ENCODE measurements around the gene RHNO1.

RHNO1 gene

GRCh38 chr12:2890388-2891239 lies 13.6 kb downstream of the RHNO1 start, which contains the start of gene TULP3:
Gene TULP3 (plus strand): TSS chr12:2890891. CDS start chr12:2890948, 57 bp downstream.
- H3K27me3 ChIP-seq (ENCODE audit: low read depth, low read length): no peaks in the 10 kb centered on the region
- H3K27ac ChIP-seq (ENCODE audit: low read length): peak within 1 kb of the TSS; percentile 92
- peak within 1 kb of the TSS; percentile 80 to 90 for H3K4me3 ChIP-seq (ENCODE audit: low read depth in 1 of 2, low read length in 2 of 2)
- H3K36me3 ChIP-seq (ENCODE audit: control insufficient read depth in 1 of 2, insufficient read depth in 2 of 2, low read length in 2 of 2): peaks cover 0 to 5% of the 10 kb centered on the region in 2 donors
- no peaks in the 10 kb centered on the region for H3K9me3 ChIP-seq (ENCODE audit: control insufficient read depth in 1 of 2, low read length in 2 of 2)
- peaks cover 0 to 7% of the 10 kb centered on the region in 2 donors for H3K4me1 ChIP-seq (ENCODE audit: control insufficient read depth in 1 of 2, insufficient read depth in 2 of 2, low read length in 2 of 2)

DNA sequence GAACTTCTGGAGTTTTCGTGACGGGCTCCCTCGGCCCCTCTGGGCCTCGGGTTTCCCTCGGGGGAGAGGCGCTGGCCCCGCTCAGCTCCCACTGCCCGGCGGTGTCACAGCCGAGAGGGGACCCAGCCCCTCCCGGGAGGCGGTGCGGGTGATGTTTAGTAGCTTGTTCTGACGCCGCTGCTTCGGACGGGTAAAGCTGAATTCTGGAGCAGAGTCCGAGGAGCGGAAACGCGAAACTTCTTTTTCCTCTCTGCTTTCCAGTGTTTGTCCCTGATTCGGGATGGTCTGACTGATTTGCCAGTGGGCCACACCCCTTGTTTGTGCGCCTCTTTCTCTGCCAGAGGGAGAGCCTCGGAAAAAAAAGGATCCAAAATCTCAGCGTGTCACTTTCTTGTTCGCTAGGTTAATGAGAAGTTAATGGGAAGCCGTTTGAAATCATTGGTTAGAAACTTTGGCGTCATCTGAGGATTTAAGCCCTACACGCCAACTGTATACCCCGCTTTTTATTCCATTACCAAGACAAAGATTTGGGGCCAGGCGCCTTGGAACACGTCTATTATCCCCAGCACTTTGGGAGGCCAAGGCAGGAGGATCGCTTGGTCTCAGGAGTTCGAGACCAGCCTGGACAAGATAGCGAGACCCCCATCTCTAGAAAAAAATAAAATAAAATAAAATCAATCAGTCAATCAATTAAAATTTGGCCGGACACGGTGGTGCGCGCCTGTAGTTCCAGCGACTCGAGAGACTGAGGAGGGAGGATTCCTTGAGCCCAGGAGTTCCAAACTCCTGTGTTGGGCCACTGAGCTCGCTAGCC lies 14.4 kb downstream of the RHNO1 start:
- H3K27ac ChIP-seq (ENCODE audit: low read length): peak overlapping the region; percentile 92
- H3K4me1 ChIP-seq (ENCODE audit: control insufficient read depth in 1 of 2, insufficient read depth in 2 of 2, low read length in 2 of 2): peaks cover 0 to 7% of the 10 kb centered on the region in 2 donors
- H3K4me3 ChIP-seq (ENCODE audit: low read depth in 1 of 2, low read length in 2 of 2): peak overlapping the region; percentile 80 to 90
- H3K36me3 ChIP-seq (ENCODE audit: control insufficient read depth in 1 of 2, insufficient read depth in 2 of 2, low read length in 2 of 2): peaks cover 0 to 5% of the 10 kb centered on the region in 2 donors
- H3K27me3 ChIP-seq (ENCODE audit: low read depth, low read length): no peaks in the 10 kb centered on the region
- H3K9me3 ChIP-seq (ENCODE audit: control insufficient read depth in 1 of 2, low read length in 2 of 2): no peaks in the 10 kb centered on the region

DNA sequence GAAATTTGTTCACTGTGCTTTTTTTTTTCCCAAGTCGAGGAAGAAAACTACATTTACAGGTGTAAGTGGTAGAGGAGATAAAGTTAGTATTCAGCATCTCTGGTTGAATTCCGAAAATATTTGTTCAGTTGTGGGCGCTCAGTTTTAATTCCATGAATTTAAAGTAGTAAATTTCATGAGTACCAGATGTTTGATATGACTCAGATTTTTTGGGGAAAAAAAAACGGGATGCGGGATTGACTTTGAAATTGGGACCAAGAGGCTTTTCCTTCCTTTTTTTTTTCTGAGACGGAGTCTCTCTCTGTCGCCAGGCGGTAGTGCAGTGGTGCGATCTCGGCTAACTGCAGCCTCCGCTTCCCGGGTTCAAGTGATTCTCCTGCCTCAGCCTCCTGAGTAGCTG lies 15.2 kb downstream of the RHNO1 start:
- H3K4me1 ChIP-seq (ENCODE audit: control insufficient read depth in 1 of 2, insufficient read depth in 2 of 2, low read length in 2 of 2): peaks cover 0 to 7% of the 10 kb centered on the region in 2 donors
- peaks cover 0 to 5% of the 10 kb centered on the region in 2 donors for H3K36me3 ChIP-seq (ENCODE audit: control insufficient read depth in 1 of 2, insufficient read depth in 2 of 2, low read length in 2 of 2)
- H3K27ac ChIP-seq (ENCODE audit: low read length): no peak overlapping the region
- H3K9me3 ChIP-seq (ENCODE audit: control insufficient read depth in 1 of 2, low read length in 2 of 2): no peaks in the 10 kb centered on the region
- H3K4me3 ChIP-seq (ENCODE audit: low read depth in 1 of 2, low read length in 2 of 2): peak overlapping the region in 1 of 2 donors; percentile 80
- H3K27me3 ChIP-seq (ENCODE audit: low read depth, low read length): no peaks in the 10 kb centered on the region

DNA sequence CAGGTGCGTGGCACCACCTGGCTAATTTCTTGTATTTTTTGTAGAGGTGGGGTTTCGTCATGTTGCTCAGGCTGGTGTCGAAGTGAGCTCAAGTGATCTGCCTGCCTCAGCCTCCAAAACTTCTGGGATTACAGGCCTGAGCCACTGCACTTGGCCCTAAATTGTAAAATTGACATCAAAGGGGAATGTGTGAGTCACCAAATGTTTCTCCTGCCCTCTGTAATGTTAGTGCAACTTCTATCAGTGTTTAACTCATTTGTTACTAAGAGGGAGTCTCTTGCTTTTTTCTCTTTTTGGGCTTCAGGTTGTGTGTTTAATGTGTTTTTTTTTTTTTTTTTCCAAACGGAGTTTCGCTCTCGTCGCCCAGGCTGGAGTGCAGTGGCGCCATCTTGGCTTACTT lies 16.0 kb downstream of the RHNO1 start:
- H3K9me3 ChIP-seq (ENCODE audit: control insufficient read depth in 1 of 2, low read length in 2 of 2): no peaks in the 10 kb centered on the region
- no peak overlapping the region for H3K4me3 ChIP-seq (ENCODE audit: low read depth in 1 of 2, low read length in 2 of 2)
- H3K4me1 ChIP-seq (ENCODE audit: control insufficient read depth in 1 of 2, insufficient read depth in 2 of 2, low read length in 2 of 2): peaks cover 0 to 7% of the 10 kb centered on the region in 2 donors
- no peaks in the 10 kb centered on the region for H3K27me3 ChIP-seq (ENCODE audit: low read depth, low read length)
- no peak overlapping the region for H3K27ac ChIP-seq (ENCODE audit: low read length)
- peaks cover 0 to 5% of the 10 kb centered on the region in 2 donors for H3K36me3 ChIP-seq (ENCODE audit: control insufficient read depth in 1 of 2, insufficient read depth in 2 of 2, low read length in 2 of 2)

GRCh38 chr12:2895051-2895451 lies 18.0 kb downstream of the RHNO1 start:
- Histone ChIP-seq H3K36me3 (ENCODE audit: control insufficient read depth in 1 of 2, insufficient read depth in 2 of 2, low read length in 2 of 2) (peaks cover 0 to 5% of the 10 kb centered on the region in 2 donors), H3K4me3 (ENCODE audit: low read depth in 1 of 2, low read length in 2 of 2) (no peak overlapping the region), H3K4me1 (ENCODE audit: control insufficient read depth in 1 of 2, insufficient read depth in 2 of 2, low read length in 2 of 2) (peaks cover 0 to 7% of the 10 kb centered on the region in 2 donors), H3K27ac (ENCODE audit: low read length) (peak overlapping the region; percentile 6), H3K9me3 (ENCODE audit: control insufficient read depth in 1 of 2, low read length in 2 of 2) (no peaks in the 10 kb centered on the region), H3K27me3 (ENCODE audit: low read depth, low read length) (no peaks in the 10 kb centered on the region)

DNA sequence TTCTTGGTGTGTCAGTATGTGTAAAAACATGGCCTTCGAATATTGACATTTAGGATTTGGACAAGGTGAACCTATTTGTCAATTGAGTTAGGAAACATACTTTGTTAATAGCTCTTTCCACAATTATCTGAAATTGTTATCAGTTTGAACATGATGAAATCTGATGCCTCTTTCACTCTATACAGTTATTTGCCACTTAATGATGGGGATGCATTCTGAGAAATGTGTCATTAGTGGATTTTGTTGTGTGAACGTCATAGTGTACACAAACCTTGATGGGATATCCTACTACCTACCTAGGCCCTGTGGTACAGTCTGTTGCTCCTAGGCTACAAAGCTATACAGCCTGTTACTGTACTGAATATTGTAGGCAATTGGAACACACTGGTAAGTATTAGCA lies 18.5 kb downstream of the RHNO1 start:
- Histone ChIP-seq H3K36me3 (ENCODE audit: control insufficient read depth in 1 of 2, insufficient read depth in 2 of 2, low read length in 2 of 2) (peaks cover 0 to 5% of the 10 kb centered on the region in 2 donors), H3K9me3 (ENCODE audit: control insufficient read depth in 1 of 2, low read length in 2 of 2) (no peaks in the 10 kb centered on the region), H3K4me3 (ENCODE audit: low read depth in 1 of 2, low read length in 2 of 2) (no peak overlapping the region), H3K27ac (ENCODE audit: low read length) (peak overlapping the region; percentile 6), H3K27me3 (ENCODE audit: low read depth, low read length) (no peaks in the 10 kb centered on the region), H3K4me1 (ENCODE audit: control insufficient read depth in 1 of 2, insufficient read depth in 2 of 2, low read length in 2 of 2) (peaks cover 0 to 7% of the 10 kb centered on the region in 2 donors)

- Histone ChIP-seq H3K27me3 (ENCODE audit: low read depth, low read length) (no peaks in the 10 kb centered on the region), H3K4me1 (ENCODE audit: control insufficient read depth in 1 of 2, insufficient read depth in 2 of 2, low read length in 2 of 2) (peaks cover 0 to 14% of the 10 kb centered on the region in 2 donors), H3K9me3 (ENCODE audit: control insufficient read depth in 1 of 2, low read length in 2 of 2) (no peaks in the 10 kb centered on the region), H3K4me3 (ENCODE audit: low read depth in 1 of 2, low read length in 2 of 2) (no peak overlapping the region), H3K27ac (ENCODE audit: low read length) (no peak overlapping the region), H3K36me3 (ENCODE audit: control insufficient read depth in 1 of 2, insufficient read depth in 2 of 2, low read length in 2 of 2) (no peaks in the 10 kb centered on the region)
These were observed 20.4 kb downstream of the RHNO1 start for GRCh38 chr12:2897418-2897817.

DNA sequence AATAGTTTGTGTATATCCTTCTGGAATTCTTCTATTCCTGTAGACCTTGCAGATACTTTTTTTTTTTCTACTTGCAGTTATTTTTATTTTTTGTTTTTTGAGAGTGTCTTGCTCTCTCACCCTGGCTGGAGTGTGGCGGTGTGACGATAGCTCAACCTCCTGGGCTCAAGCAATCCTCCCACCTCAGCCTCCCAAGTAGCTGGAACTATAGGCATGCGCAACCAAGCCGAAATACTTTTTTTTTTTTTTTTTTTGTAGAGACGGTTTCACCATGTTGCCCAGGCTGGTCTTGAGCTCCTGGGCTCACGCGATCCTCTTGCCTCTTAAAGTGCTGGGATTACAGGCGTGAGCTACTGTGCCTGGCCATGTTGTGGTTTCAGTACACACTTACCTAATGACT lies 23.6 kb downstream of the RHNO1 start:
- Histone ChIP-seq H3K27ac (ENCODE audit: low read length) (no peak overlapping the region), H3K4me1 (ENCODE audit: control insufficient read depth in 1 of 2, insufficient read depth in 2 of 2, low read length in 2 of 2) (peaks cover 0 to 7% of the 10 kb centered on the region in 2 donors), H3K27me3 (ENCODE audit: low read depth, low read length) (no peaks in the 10 kb centered on the region), H3K9me3 (ENCODE audit: control insufficient read depth in 1 of 2, low read length in 2 of 2) (no peaks in the 10 kb centered on the region), H3K4me3 (ENCODE audit: low read depth in 1 of 2, low read length in 2 of 2) (no peak overlapping the region), H3K36me3 (ENCODE audit: control insufficient read depth in 1 of 2, insufficient read depth in 2 of 2, low read length in 2 of 2) (no peaks in the 10 kb centered on the region)

GRCh38 chr12:2902272-2902880 lies 25.4 kb downstream of the RHNO1 start:
- Histone ChIP-seq H3K27ac (ENCODE audit: low read length) (no peak overlapping the region), H3K4me1 (ENCODE audit: control insufficient read depth in 1 of 2, insufficient read depth in 2 of 2, low read length in 2 of 2) (peaks cover 0 to 7% of the 10 kb centered on the region in 2 donors), H3K36me3 (ENCODE audit: control insufficient read depth in 1 of 2, insufficient read depth in 2 of 2, low read length in 2 of 2) (no peaks in the 10 kb centered on the region), H3K9me3 (ENCODE audit: control insufficient read depth in 1 of 2, low read length in 2 of 2) (no peaks in the 10 kb centered on the region), H3K4me3 (ENCODE audit: low read depth in 1 of 2, low read length in 2 of 2) (no peak overlapping the region), H3K27me3 (ENCODE audit: low read depth, low read length) (no peaks in the 10 kb centered on the region)

GRCh38 chr12:2904260-2904659 lies 27.2 kb downstream of the RHNO1 start:
- Histone ChIP-seq H3K9me3 (ENCODE audit: control insufficient read depth in 1 of 2, low read length in 2 of 2) (no peaks in the 10 kb centered on the region), H3K4me1 (ENCODE audit: control insufficient read depth in 1 of 2, insufficient read depth in 2 of 2, low read length in 2 of 2) (peaks cover 0 to 7% of the 10 kb centered on the region in 2 donors), H3K27me3 (ENCODE audit: low read depth, low read length) (no peaks in the 10 kb centered on the region), H3K36me3 (ENCODE audit: control insufficient read depth in 1 of 2, insufficient read depth in 2 of 2, low read length in 2 of 2) (no peaks in the 10 kb centered on the region), H3K27ac (ENCODE audit: low read length) (no peak overlapping the region), H3K4me3 (ENCODE audit: low read depth in 1 of 2, low read length in 2 of 2) (no peak overlapping the region)

- Histone ChIP-seq H3K9me3 (ENCODE audit: control insufficient read depth in 1 of 2, low read length in 2 of 2) (no peaks in the 10 kb centered on the region), H3K36me3 (ENCODE audit: control insufficient read depth in 1 of 2, insufficient read depth in 2 of 2, low read length in 2 of 2) (peaks cover 13 to 17% of the 10 kb centered on the region in 2 donors), H3K27ac (ENCODE audit: low read length) (no peak overlapping the region), H3K4me1 (ENCODE audit: control insufficient read depth in 1 of 2, insufficient read depth in 2 of 2, low read length in 2 of 2) (no peaks in the 10 kb centered on the region), H3K27me3 (ENCODE audit: low read depth, low read length) (no peaks in the 10 kb centered on the region), H3K4me3 (ENCODE audit: low read depth in 1 of 2, low read length in 2 of 2) (no peak overlapping the region)
These were observed 35.2 kb downstream of the RHNO1 start for GRCh38 chr12:2912216-2912575.

All from muscle layer of duodenum (tissue), 2 donors.